Adrenal gland (tissue), 12 donors: ENCODE results near the gene ADGRF3. TPM values are rescaled to one million over a fixed set of nuclear protein-coding genes. Genes with fewer than 3 reads are reported as not detected.

ENCODE experiments used
- DNase-seq, 7 donors: peaks; one replicate each; pipeline ENCODE4 v3.0.0-alpha.2; 2019 to 2020
- H3K27ac ChIP-seq, 5 donors: fragments of 200-600 bp; sonication (generic) in 4 of 5; 1 replicate in 3 of 5; 2 replicates in 2 of 5; pipeline versions ENCODE4 v1.5.1 to v1.8.0; 2016 to 2020; ENCODE audit warnings: mild to moderate bottlenecking in 1 of 5
- H3K27me3 ChIP-seq: fragments of 200-600 bp; 2 replicates; pipeline ENCODE4 v1.8.0; 2021
- H3K36me3 ChIP-seq, 2 donors: fragments of 200-600 bp; replicated peaks in 1 of 2; 1 replicate in 1 of 2; 2 replicates in 1 of 2; pipeline versions ENCODE4 v1.5.1 to v1.8.0; 2018 to 2022
- H3K4me1 ChIP-seq, 2 donors: fragments of 200-600 bp; replicated peaks in 1 of 2; 1 replicate in 1 of 2; 2 replicates in 1 of 2; pipeline versions ENCODE4 v1.5.1 to v1.8.0; 2018 to 2021
- H3K4me3 ChIP-seq, 4 donors: fragments of 200-600 bp; sonication (generic) in 3 of 4; one replicate each; pipeline ENCODE4 v1.5.1; 2016 to 2018
- H3K9me3 ChIP-seq, 3 donors: fragments of 200-600 bp; sonication (generic) in 1 of 3; replicated peaks in 1 of 3; 1 replicate in 2 of 3; 2 replicates in 1 of 3; pipeline versions ENCODE4 v1.5.1 to v1.8.0; 2016 to 2021
- CTCF ChIP-seq, 6 experiments: fragments of 450-650 bp in 4 of 6; fragments of 200-600 bp in 2 of 6; sonication (generic) in 1 of 6; IDR thresholded peaks; 1 replicate in 5 of 6; 2 replicates in 1 of 6; pipeline versions ENCODE4 v1.5.1 to v1.8.0; 2016 to 2021; ENCODE audit warnings: antibody characterized with exemption in 6 of 6, mild to moderate bottlenecking in 2 of 6, moderate library complexity in 1 of 6
- POLR2A ChIP-seq, 2 donors: fragments of 450-650 bp; IDR thresholded peaks; one replicate each; pipeline ENCODE4 v1.6.1; 2017; ENCODE audit warnings: antibody characterized with exemption in 2 of 2, mild to moderate bottlenecking in 2 of 2, moderate library complexity in 1 of 2
- WGBS, 4 donors: extraction: QIAGEN DNeasy Blood & Tissue Kit in 2 of 4; methylation state at CpG; one replicate each; pipeline versions ENCODE4 v1.1.5 to v1.1.7; 2013 to 2017; 5-methylcytosine and 5-hydroxymethylcytosine counted together
- intact Hi-C, 2 donors: fragments of 100-400 bp; cut with DNase I; formaldehyde crosslinking; loops; one replicate each; pipeline versions ENCODE4 v1.14.1 to v1.15.0; 2022 to 2023
- polyA plus RNA-seq, 3 donors: library from polyadenylated mRNA; stranded (reverse); fragments of 200-250 nt in 2 of 3; fragments of 350-450 nt in 1 of 3; fragmentation: Illumina TruSeq in 1 of 3; extraction: RNeasy Lipid Tissue Mini Kit (QIAGEN cat#74804) in 1 of 3; gene quantifications; one replicate each; pipeline ENCODE4 v1.2.3, GENCODE V29; 2013 to 2014
- total RNA-seq, 9 donors: library from RNA; depleted of rRNA in 4 of 9; stranded (reverse); fragments of >200 nt in 4 of 9; fragments of 120-200 nt in 1 of 9; fragmentation: NEBNext Ultra II Directional in 1 of 9; extraction: Animal tissue kit (Norgen Biotek cat#: 25700) in 1 of 9; gene quantifications; one replicate each; pipeline versions ENCODE4 v1.1.0 to v1.2.4, GENCODE V29; 2013 to 2023
- donor health status: healthy with polysubstance abuse.
- donor health status: Bipolar disorder and iron deficiency.
- donor health status: DM: yes; HTN: yes; CAD: no.
- donor health status: DM: no; HTN: no; CAD: no.
- donor health status: DM: no; HTN: no; CAD: no.
- donor health status: DM: yes; HTN: yes; CAD: no.

ADGRF3 gene
- total and polyA plus RNA-seq, 12 donors, result 0.07 to 0.75 (median 0.16) TPM; not detected in 3

DNA sequence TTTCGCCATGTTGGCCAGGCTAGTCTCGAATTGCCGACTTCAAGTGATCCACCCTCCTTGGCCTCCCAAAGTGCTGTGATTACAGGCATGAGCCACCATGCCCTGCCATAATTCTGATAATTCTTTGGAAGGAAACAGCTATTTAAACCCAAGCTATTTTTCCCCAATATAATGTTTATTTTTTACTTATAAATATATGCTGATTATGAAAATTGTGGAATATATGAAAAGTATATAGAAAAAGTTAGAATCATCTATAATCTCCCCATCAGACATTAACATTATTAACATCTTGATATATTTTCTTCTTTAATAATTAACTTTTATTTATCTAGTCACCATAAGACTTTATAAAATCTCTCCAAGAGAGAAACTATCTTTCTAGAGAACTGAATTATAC, 60.7 kb downstream of the ADGRF3 start:
- TF ChIP-seq CTCF (IDR thresholded peaks at IDR 0.05) (no peak), POLR2A (IDR thresholded peaks at IDR 0.05) (no peak)
- 95 to 96% (median 95%) methylated on average over 3 of the region's 3 CpGs for WGBS, 4 donors
- Histone ChIP-seq H3K9me3 (no peaks in the 10 kb centered on the region), H3K36me3 (peaks cover 0 to 63% of the 10 kb centered on the region in 2 donors), H3K4me3 (no peak overlapping the region), H3K4me1 (no peaks in the 10 kb centered on the region), H3K27me3 (no peaks in the 10 kb centered on the region), H3K27ac (no peak overlapping the region)
- intact Hi-C loops, result no loop called here
- no peak for DNase-seq

DNA sequence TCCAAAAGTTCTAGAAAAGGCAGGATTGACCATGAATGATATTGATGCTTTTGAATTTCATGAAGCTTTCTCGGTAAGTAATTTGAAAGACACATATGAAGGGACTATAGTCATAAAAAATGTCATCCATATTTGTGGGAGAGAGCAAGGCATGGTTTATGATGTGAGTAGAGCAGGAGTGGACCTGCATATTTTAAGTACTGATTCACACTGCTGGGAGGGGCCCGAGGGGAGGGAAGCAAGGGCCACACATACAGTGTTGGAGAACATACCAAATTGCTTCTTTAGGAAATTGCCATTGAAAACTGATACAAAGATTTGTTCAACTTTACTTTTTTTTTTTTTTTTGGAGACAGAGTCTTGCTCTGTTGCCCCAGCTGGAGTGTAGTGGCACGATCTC, 62.5 kb downstream of the ADGRF3 start:
- no peaks in the 10 kb centered on the region for H3K9me3 ChIP-seq
- H3K4me1 ChIP-seq, result no peaks in the 10 kb centered on the region
- no peak overlapping the region for H3K27ac ChIP-seq
- H3K36me3 ChIP-seq, result peaks cover 0 to 79% of the 10 kb centered on the region in 2 donors
- no peak overlapping the region for H3K4me3 ChIP-seq
- WGBS, 4 donors, result 95 to 98% (median 96%) methylated on average over 3 of the region's 3 CpGs
- DNase-seq, result no peak
- no peaks in the 10 kb centered on the region for H3K27me3 ChIP-seq
- TF ChIP-seq CTCF (IDR thresholded peaks at IDR 0.05), result no peak
- intact Hi-C loops, result no loop called here

DNA sequence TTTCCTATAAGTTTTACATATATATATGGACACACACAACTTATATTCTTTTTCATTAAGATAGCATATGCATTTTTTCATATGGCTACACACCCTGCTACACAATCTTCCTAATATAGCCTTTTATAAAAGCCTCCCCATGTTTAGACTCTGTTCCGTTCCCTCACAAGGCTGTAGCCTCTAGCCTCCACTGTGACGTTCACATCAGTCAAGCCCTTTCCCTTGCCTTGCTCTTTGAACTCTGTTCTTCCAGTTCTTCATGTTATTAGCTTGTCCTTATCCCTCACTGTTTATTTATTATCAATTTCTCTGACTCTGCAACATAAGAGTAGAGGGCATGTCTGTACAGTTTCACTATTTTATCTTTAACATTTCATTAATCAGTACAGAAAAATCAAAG, 63.0 kb downstream of the ADGRF3 start:
- H3K4me1 ChIP-seq, result no peaks in the 10 kb centered on the region
- intact Hi-C loops, result no loop called here
- no peaks in the 10 kb centered on the region for H3K9me3 ChIP-seq
- H3K27me3 ChIP-seq, result no peaks in the 10 kb centered on the region
- DNase-seq, result no peak
- no peak overlapping the region for H3K27ac ChIP-seq
- WGBS, 4 donors, result 88 to 95% (median 93%) methylated on average over 2 of the region's 2 CpGs
- TF ChIP-seq CTCF (IDR thresholded peaks at IDR 0.05), result no peak
- TF ChIP-seq POLR2A (IDR thresholded peaks at IDR 0.05), result no peak
- no peak overlapping the region for H3K4me3 ChIP-seq
- peaks cover 0 to 84% of the 10 kb centered on the region in 2 donors for H3K36me3 ChIP-seq

- Histone ChIP-seq H3K9me3 (no peaks in the 10 kb centered on the region), H3K36me3 (peaks cover 0 to 88% of the 10 kb centered on the region in 2 donors), H3K27ac (no peak overlapping the region), H3K4me3 (no peak overlapping the region), H3K27me3 (no peaks in the 10 kb centered on the region), H3K4me1 (no peaks in the 10 kb centered on the region)
- WGBS, 4 donors, result 81 to 96% (median 89%) methylated on average over 2 of the region's 2 CpGs
- TF ChIP-seq CTCF (IDR thresholded peaks at IDR 0.05), result no peak
- TF ChIP-seq POLR2A (IDR thresholded peaks at IDR 0.05), result no peak
- no peak for DNase-seq
- intact Hi-C loops, result no loop called here
These were observed 65.4 kb downstream of the ADGRF3 start for GRCh38 chr2:26281226-26281625.
